IgD-negative memory B cell (primary cell): Measurements from ENCODE around the gene SLC1A6. TPM values are rescaled to one million over a fixed set of nuclear protein-coding genes. Genes with fewer than 3 reads are reported as not detected.

Experiments
- H3K27ac Mint-ChIP-seq, 3 donors: one replicate each; pipeline ENCODE4 v1.8.0; 2020 to 2022; ENCODE audit warnings: mild to moderate bottlenecking in 3 of 3, mixed read lengths in 3 of 3, moderate library complexity in 1 of 3
- H3K27me3 Mint-ChIP-seq: one replicate; pipeline ENCODE4 v1.8.0; 2021; ENCODE audit warnings: mixed read lengths
- H3K36me3 Mint-ChIP-seq: one replicate; pipeline ENCODE4 v1.8.0; 2020; ENCODE audit warnings: mild to moderate bottlenecking, mixed read lengths
- H3K4me1 Mint-ChIP-seq, 3 donors: one replicate each; pipeline ENCODE4 v1.8.0; 2020 to 2022; ENCODE audit warnings: mixed read lengths in 3 of 3, mild to moderate bottlenecking in 1 of 3
- H3K4me3 Mint-ChIP-seq, 4 donors: one replicate each; pipeline ENCODE4 v1.8.0; 2020 to 2022; ENCODE audit warnings: mild to moderate bottlenecking in 4 of 4, mixed read lengths in 4 of 4, moderate library complexity in 3 of 4
- H3K9me3 Mint-ChIP-seq, 3 donors: one replicate each; pipeline ENCODE4 v1.8.0; 2020 to 2021; ENCODE audit warnings: mixed read lengths in 3 of 3, mild to moderate bottlenecking in 1 of 3
- polyA plus RNA-seq: library from polyadenylated mRNA; unstranded; fragments of 300-500 nt; fragmentation: Illumina TruSeq; gene quantifications from one replicate; pipeline ENCODE4 v1.2.3, GENCODE V29; 2021

The SLC1A6 gene
- polyA plus RNA-seq, 1 donor from 2014 or later: not detected

- Mint-ChIP-seq H3K9me3 (peaks cover 0 to 2% (median 0%) of the 10 kb centered on the region in 3 donors), H3K4me3 (peak within 1 kb of the TSS in 1 of 4 donors; percentile 7), H3K36me3 (no peaks in the 10 kb centered on the region), H3K4me1 (peaks cover 2 to 8% (median 5%) of the 10 kb centered on the region in 3 donors), H3K27me3 (peaks cover 4% of the 10 kb centered on the region), H3K27ac (no peak within 1 kb of the TSS)
These were observed 38.5 kb downstream of the SLC1A6 start, which contains the start of gene OR7C2 for GRCh38 chr19:14941189-14941588. TSS of gene OR7C2 (plus strand) at chr19:14941489. CDS start at chr19:14941489, 0 bp downstream.

DNA sequence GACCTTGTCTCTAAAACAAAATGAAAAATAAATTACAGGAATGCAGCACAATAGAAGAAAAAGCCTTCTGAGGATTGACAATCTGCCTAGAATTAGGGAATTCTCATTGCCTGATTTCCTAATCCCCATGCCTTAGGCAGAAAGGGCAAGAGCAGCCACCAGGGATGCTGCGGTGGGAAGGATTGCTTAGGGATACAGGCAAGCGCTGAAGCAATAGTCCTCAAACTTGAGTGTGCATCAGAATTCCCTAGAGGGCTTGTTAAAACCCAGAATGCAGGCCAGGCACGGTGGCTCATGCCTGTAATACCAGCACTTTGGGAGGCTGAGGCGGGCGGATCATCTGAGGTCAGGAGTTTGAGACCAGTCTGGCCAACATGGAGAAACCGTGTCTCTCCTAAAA, 39.4 kb downstream of the SLC1A6 start:
- Mint-ChIP-seq H3K9me3 (peaks cover 0 to 2% (median 0%) of the 10 kb centered on the region in 3 donors), H3K27me3 (peaks cover 4% of the 10 kb centered on the region), H3K4me3 (no peak overlapping the region), H3K36me3 (no peaks in the 10 kb centered on the region), H3K4me1 (peaks cover 2 to 8% (median 5%) of the 10 kb centered on the region in 3 donors), H3K27ac (no peak overlapping the region)

GRCh38 chr19:14933506-14933905, 46.2 kb downstream of the SLC1A6 start:
- H3K36me3 Mint-ChIP-seq: no peaks in the 10 kb centered on the region
- H3K27me3 Mint-ChIP-seq: peaks cover 12% of the 10 kb centered on the region

GRCh38 chr19:14916848-14917247, 62.8 kb downstream of the SLC1A6 start:
- Mint-ChIP-seq H3K36me3 (peaks cover 3% of the 10 kb centered on the region), H3K9me3 (peaks cover 4 to 20% (median 7%) of the 10 kb centered on the region in 3 donors), H3K27ac (no peak overlapping the region), H3K4me1 (no peaks in the 10 kb centered on the region), H3K4me3 (no peak overlapping the region), H3K27me3 (peaks cover 9% of the 10 kb centered on the region)

More at GRCh38 chr19:14933506-14933905, 46.2 kb downstream of the SLC1A6 start:
- peaks cover 0 to 5% (median 4%) of the 10 kb centered on the region in 3 donors for H3K9me3 Mint-ChIP-seq
- H3K4me3 Mint-ChIP-seq: no peak overlapping the region
- no peaks in the 10 kb centered on the region for H3K4me1 Mint-ChIP-seq
- no peak overlapping the region for H3K27ac Mint-ChIP-seq

- H3K27me3 Mint-ChIP-seq: peaks cover 9% of the 10 kb centered on the region
- no peaks in the 10 kb centered on the region for H3K4me1 Mint-ChIP-seq
- peaks cover 6 to 21% (median 7%) of the 10 kb centered on the region in 3 donors for H3K9me3 Mint-ChIP-seq
- H3K36me3 Mint-ChIP-seq: peaks cover 3% of the 10 kb centered on the region
- no peak overlapping the region for H3K27ac Mint-ChIP-seq
- no peak overlapping the region for H3K4me3 Mint-ChIP-seq
These were observed 64.5 kb downstream of the SLC1A6 start for GRCh38 chr19:14915116-14915515.

- peaks cover 3% of the 10 kb centered on the region for H3K36me3 Mint-ChIP-seq
- peaks cover 0 to 3% (median 0%) of the 10 kb centered on the region in 3 donors for H3K4me1 Mint-ChIP-seq
- peaks cover 19% of the 10 kb centered on the region for H3K27me3 Mint-ChIP-seq
- peaks cover 0 to under 1% (median 0%) of the 10 kb centered on the region in 3 donors for H3K9me3 Mint-ChIP-seq
- H3K27ac Mint-ChIP-seq: no peak overlapping the region
- H3K4me3 Mint-ChIP-seq: no peak overlapping the region
These were observed 73.0 kb downstream of the SLC1A6 start for GRCh38 chr19:14906711-14907110.

DNA sequence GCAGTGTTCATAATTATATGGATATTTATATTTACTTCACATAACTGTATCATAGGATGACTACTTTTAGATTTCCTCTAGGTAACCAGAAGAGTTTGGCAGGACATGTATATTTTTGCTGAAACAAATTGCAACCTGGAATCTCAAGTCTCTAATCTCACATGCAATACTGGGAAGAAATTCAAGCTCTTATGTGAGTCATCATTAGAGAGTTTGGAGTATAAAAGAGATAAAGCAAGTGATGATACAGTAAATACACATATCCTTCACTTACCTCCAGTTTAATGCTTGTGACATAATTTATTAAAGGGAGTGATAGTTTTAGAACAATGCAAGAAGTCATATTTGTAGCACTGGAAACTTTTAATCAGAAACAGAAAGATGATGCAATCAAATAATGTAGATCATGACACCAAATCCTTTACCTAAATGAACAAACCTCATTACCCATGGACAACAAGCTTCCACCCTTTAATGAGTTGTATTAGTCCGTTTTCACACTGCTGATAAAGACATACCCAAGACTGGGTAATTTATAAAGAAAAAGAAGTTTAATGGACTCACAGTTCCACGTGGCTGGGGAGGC, 77.9 kb downstream of the SLC1A6 start:
- Mint-ChIP-seq H3K4me1 (peaks cover 0 to 3% (median 3%) of the 10 kb centered on the region in 3 donors), H3K27me3 (peaks cover 20% of the 10 kb centered on the region), H3K36me3 (no peaks in the 10 kb centered on the region), H3K4me3 (no peak overlapping the region), H3K27ac (no peak overlapping the region), H3K9me3 (no peaks in the 10 kb centered on the region)

Other genes with a start within 250 kb of the SLC1A6 start
- gene ADGRE2, start 201.3 kb downstream of the SLC1A6 start, polyA plus RNA-seq: 0.06 TPM
- not detected for gene OR7A5, start 144.7 kb downstream of the SLC1A6 start, polyA plus RNA-seq
- not detected for gene OR7C1, start 144.7 kb downstream of the SLC1A6 start, polyA plus RNA-seq
- not detected for gene OR7A10, start 130.9 kb downstream of the SLC1A6 start, polyA plus RNA-seq
- not detected for gene OR7A17, start 93.7 kb downstream of the SLC1A6 start, polyA plus RNA-seq
- gene OR7C2, start 38.4 kb downstream of the SLC1A6 start, polyA plus RNA-seq: not detected
- gene CASP14, start 69.6 kb upstream of the SLC1A6 start, polyA plus RNA-seq: not detected
- not detected for gene OR1I1, start 102.3 kb upstream of the SLC1A6 start, polyA plus RNA-seq
- not detected for gene SYDE1, start 127.5 kb upstream of the SLC1A6 start, polyA plus RNA-seq
- gene NOTCH3, start 221.1 kb upstream of the SLC1A6 start, polyA plus RNA-seq: not detected